GM19025 (cell line): Measurements from ENCODE around the gene KHSRP.

ENCODE experiments used
- ATAC-seq: cut with Tn5 transposase; IDR thresholded peaks from one replicate; pipeline ENCODE4 v1.9.1; 2021; ENCODE audit warnings: mild to moderate bottlenecking, low read depth, moderate library complexity; ENCODE audit not compliant: unreplicated experiment

Gene KHSRP

DNA sequence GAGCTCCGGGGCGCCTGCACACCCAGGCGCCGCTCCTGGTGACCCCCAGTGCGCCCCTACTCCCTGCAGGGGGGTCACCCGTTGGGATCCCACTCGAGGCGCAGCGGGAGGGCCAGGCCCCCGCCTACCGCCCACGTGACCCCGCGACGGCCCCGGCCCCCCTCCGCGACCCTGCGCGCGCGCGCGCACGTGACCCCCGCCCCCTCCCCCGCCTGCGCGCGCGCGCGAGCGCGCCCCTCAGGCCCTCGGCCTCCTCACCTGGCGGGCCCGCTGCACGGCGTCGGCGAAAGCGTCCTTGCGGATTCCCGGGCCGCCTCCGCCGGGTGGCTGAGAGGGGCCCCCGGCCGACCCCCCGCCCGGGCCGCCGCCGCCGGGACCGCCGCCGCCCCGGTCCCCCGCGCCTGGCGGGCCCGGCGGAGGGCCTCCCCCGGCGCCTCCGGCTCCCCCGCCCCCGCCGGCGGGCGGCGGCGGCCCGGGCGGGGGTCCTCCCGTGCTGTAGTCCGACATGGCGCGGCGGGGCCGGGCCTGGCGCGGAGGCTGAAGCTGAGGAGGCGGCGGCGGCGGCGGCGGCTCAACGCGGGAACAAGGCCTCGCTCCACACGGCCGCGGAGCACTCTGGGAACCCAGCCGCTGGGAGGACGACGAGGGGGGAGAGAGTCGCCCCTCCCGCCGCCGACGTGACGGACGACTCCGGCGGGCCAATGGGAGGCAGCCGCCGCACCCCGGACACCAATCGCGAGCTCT is at the start of gene KHSRP:
Gene KHSRP, minus strand, starts transcription at position 617 of the 744 bp plus-strand sequence. Its CDS starts 110 bp downstream, at position 507.
- no peak for ATAC-seq

GRCh38 chr19:6473647-6474046 is 49.0 kb upstream of the KHSRP start:
- no peak for ATAC-seq

DNA sequence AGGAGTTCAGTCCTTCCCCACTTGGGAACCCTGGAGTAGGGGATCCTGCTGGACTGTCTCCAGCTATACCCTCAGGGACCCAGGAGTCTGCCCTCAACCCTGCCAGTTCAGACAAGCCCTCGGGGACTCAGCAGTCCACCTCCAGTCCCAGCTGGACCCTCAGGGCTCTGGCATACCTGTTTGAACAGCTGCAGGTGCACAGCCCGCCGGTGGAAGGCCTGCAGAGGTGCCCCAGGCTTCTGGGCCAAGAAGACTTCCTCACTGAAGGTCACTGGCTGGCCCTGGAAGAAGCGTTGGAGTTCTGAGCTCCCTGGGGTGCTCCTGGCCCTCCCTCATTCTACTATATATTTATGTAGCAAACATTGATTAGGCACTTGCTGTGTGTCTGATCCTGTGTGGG is 48.1 kb upstream of the KHSRP start:
- ATAC-seq = no peak

DNA sequence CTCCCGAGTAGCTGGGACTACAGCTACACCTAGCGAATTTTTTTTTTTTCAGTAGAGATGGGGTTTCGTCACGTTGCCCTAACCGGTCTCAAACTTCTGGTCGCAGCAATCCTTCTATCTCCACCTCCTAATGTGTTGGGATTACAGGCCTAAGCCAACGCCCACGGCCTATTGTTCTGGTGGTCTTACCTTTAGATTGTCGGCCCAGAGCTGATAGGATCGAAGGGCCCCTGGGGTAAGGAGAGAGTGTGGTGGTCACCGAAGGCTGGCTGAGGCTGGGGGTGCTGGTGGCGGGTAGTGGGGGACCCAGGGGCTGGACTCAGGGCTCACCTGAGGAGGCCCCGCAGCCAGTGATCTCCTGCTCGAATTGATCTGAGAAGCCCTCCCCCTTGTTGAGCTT is 46.5 kb upstream of the KHSRP start:
- no peak for ATAC-seq

DNA sequence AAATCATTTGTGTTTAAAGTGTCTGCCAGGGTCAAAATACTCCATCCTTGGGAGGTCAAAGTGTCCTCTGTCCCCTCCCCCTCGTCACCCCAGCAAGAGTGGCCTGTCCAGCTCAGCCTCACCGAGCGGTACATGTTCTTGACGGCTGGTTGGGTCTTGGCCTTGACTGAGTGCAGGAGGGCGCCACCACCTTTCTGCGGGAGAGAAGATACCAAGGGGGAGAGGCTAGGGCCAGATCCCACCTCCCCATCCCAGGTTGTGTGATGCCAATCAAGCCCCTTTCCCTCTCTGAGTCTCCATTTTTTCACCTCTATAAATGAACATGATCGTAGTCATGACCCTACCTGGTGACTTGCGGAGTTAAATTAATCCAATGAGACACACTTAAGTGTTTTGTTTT is 45.6 kb upstream of the KHSRP start:
- ATAC-seq = no peak

DNA sequence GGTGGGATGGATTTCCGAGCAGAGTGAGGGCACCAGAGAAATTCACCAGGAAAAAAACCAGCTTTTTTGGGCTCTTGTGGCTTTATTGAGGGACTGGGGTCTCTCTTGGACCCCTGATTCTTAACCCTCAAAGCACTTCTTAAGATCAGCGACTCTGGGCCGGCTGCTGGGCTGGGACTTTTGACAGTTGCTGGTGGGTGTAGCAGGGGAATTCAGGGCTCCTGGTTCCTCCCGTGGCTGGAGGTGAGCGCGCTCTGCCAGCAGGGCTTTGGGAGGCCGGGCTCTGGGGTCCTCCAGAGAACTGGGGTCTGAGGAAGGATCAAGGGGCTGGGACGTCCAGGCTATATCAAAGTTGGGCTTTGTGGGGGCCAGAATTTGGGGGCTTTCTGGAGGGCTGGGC is 42.8 kb upstream of the KHSRP start:
- ATAC-seq = no peak

DNA sequence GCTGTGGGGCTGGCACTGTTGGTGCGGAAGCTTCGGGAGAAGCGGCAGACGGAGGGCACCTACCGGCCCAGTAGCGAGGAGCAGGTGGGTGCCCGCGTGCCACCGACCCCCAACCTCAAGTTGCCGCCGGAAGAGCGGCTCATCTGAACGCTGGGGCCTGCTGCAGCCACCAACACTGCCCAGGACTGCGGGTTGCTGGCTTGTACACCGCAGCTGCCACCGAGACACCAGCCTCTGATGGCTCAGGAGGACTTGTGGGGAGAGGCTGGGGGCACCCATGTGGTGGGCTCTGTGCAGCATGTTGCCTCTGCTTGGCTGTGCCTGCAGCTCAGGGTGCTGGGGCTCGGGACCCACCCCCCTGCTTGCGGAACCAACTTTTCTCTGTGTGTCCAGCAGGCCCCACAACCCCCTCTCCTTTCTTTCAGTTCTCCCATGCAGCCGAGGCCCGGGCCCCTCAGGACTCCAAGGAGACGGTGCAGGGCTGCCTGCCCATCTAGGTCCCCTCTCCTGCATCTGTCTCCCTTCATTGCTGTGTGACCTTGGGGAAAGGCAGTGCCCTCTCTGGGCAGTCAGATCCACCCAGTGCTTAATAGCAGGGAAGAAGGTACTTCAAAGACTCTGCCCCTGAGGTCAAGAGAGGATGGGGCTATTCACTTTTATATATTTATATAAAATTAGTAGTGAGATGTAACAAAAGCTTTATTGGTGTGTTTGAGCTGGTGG is 42.1 kb upstream of the KHSRP start:
- no peak for ATAC-seq

DNA sequence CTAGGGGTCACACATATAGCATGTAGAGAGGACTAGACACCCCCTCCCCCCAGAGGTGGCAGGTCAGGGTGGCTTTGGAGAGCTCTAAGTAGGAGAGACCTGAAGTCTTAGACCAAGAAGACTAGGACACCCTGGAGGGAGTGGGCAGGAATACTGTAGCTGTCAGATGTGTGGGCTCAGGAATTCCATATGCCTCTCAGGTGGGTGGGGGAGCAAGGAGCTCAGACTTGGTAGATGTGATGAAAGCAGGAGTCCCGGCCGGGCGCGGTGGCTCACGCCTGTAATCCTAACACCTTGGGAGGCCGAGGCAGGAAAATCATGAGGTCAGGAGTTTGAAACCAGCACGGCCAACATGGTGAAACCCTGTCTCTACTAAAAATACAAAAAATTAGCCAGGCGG is 41.1 kb upstream of the KHSRP start:
- no peak for ATAC-seq

DNA sequence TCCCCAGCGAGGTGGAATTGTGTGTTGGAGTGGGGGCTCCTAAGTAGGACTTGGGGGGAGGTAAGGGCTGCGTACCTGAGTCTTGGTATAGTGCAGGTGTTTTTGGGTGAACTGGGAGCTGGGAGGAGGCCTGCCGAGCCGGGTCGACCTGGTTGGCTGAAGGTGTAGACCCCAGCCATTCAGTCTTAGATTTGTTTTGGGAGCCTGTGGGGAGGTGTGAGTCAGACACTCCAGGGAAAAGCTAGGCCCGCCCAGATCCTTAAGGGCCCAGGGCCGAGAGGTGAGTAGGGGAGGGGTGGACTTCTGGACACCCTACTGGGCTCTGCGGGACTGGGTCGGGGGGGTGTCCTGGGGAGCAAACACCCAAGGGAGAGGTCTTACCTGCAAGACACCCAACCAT is 40.4 kb upstream of the KHSRP start:
- ATAC-seq = no peak

GRCh38 chr19:6464070-6464873 is 39.7 kb upstream of the KHSRP start, which contains the start of gene CRB3:
CRB3 (plus strand) TSS chr19:6464271; CDS start chr19:6464702, 431 bp downstream.
- no peak for ATAC-seq

- ATAC-seq = peak; percentile 70
Measured at GRCh38 chr19:6460099-6460884, 35.7 kb upstream of the KHSRP start.

DNA sequence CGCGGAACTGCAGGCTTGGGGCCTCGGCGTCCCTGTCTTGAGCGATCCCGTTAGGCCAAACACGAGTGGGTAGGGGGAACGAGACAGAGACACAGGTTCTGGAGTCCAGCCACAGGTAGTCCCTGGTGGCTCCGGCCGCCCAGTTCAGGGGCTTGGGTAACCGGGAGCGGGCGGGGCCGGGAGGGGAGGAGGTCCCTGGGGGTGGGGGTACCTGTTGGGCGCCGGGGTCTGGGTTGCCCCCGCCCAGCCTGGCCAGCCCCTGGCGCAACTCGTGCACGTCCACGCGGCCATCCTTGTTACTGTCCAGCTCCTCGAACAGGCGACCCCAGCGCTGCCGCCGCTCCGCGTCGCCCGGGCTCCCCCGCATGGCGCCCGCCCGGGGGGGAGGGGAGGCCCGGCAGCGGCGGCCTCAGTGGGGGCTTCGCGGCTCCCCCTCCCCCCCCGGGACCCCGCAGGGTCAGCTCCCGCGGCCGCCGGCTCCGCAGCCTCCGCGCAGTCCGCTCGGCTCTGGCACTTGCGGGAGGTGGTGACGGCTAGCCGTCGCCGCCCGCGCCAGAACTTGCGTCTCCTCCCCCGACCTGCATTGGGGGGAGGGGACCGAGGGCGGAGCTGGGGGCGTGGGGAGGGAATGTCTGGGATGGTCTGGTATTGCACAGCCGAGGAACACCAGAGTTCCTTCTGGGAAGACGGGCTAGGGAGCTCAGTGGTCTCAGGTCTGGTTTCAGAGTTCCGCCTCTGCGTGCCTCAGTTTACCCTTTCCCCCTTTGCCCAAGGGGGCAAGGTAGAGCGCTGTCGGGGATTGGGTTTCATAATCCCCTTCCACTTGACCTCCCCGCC is 34.9 kb upstream of the KHSRP start, which contains the start of gene SLC25A23:
Gene SLC25A23, minus strand, starts transcription at position 531 of the 837 bp plus-strand sequence. Its CDS starts 164 bp downstream, at position 367.
- ATAC-seq = no peak

DNA sequence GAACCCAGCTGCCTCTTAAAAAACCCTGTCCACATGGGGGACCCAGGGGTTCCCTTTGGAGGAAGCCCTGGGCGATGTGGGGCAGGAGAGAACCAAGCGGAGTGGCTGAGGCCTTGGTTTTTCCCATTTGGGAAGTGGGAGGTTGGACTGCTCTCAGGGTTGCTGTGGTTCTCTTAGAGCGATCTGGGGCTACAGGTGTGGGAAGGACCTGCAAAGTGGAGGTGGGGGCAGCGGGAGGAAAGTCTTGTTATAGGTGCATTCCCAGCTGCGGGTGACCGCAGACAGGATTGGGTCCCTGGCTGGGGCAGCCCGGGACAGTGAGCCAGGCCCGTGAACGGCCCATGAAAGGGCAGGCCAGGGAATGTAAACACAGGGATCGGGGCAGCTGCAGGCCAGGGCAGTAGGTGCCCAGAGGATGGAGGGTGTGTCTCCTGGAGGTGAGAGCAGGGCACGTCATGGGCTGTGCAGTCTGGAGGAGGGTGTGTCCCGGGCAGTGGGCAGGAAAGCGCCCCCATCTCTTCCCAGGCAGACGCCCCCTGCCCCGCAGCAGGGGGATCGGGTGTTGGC is 34.2 kb upstream of the KHSRP start:
- ATAC-seq = no peak

GRCh38 chr19:6457958-6458694 is 33.5 kb upstream of the KHSRP start:
- ATAC-seq = no peak

- ATAC-seq = no peak
Measured at GRCh38 chr19:6455924-6456323, 31.3 kb upstream of the KHSRP start.

- ATAC-seq = no peak
Measured at GRCh38 chr19:6453951-6454565, 29.4 kb upstream of the KHSRP start.

- ATAC-seq = no peak
Measured at GRCh38 chr19:6452899-6453298, 28.3 kb upstream of the KHSRP start.

- no peak for ATAC-seq
Measured at GRCh38 chr19:6452223-6452614, 27.6 kb upstream of the KHSRP start.
